ENCODE data around the gene TCERG1.

The TCERG1 gene

GRCh38 chr5:146533260-146533857, 86.2 kb downstream of the TCERG1 start:
- DNase-seq (ENCODE audit: low read depth): peak; percentile 59
- TF ChIP-seq, protein P1, sequence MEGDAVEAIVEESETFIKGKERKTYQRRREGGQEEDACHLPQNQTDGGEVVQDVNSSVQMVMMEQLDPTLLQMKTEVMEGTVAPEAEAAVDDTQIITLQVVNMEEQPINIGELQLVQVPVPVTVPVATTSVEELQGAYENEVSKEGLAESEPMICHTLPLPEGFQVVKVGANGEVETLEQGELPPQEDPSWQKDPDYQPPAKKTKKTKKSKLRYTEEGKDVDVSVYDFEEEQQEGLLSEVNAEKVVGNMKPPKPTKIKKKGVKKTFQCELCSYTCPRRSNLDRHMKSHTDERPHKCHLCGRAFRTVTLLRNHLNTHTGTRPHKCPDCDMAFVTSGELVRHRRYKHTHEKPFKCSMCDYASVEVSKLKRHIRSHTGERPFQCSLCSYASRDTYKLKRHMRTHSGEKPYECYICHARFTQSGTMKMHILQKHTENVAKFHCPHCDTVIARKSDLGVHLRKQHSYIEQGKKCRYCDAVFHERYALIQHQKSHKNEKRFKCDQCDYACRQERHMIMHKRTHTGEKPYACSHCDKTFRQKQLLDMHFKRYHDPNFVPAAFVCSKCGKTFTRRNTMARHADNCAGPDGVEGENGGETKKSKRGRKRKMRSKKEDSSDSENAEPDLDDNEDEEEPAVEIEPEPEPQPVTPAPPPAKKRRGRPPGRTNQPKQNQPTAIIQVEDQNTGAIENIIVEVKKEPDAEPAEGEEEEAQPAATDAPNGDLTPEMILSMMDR (conservative IDR thresholded peaks at IDR 0.05; ENCODE audit: control insufficient read depth, insufficient read depth, low read depth, low read length): peak; percentile 91
- H3K4me3 ChIP-seq (ENCODE audit: control insufficient read depth, low read depth, low read length): no peak overlapping the region

GRCh38 chr5:146533882-146534281, 86.7 kb downstream of the TCERG1 start:
- TF ChIP-seq, protein P1 (conservative IDR thresholded peaks at IDR 0.05; ENCODE audit: control insufficient read depth, insufficient read depth, low read depth, low read length): no peak
- H3K4me3 ChIP-seq (ENCODE audit: control insufficient read depth, low read depth, low read length): no peak overlapping the region
- no peak for DNase-seq (ENCODE audit: low read depth)

- H3K4me3 ChIP-seq (ENCODE audit: control insufficient read depth, low read depth, low read length): no peak overlapping the region
- TF ChIP-seq, protein P1 (conservative IDR thresholded peaks at IDR 0.05; ENCODE audit: control insufficient read depth, insufficient read depth, low read depth, low read length): no peak
- DNase-seq (ENCODE audit: low read depth): no peak
These were observed 91.3 kb downstream of the TCERG1 start for GRCh38 chr5:146538432-146538831.

- no peak overlapping the region for H3K4me3 ChIP-seq (ENCODE audit: control insufficient read depth, low read depth, low read length)
- TF ChIP-seq, protein P1 (conservative IDR thresholded peaks at IDR 0.05; ENCODE audit: control insufficient read depth, insufficient read depth, low read depth, low read length): no peak
- no peak for DNase-seq (ENCODE audit: low read depth)
These were observed 92.8 kb downstream of the TCERG1 start for GRCh38 chr5:146539973-146540372.

DNA sequence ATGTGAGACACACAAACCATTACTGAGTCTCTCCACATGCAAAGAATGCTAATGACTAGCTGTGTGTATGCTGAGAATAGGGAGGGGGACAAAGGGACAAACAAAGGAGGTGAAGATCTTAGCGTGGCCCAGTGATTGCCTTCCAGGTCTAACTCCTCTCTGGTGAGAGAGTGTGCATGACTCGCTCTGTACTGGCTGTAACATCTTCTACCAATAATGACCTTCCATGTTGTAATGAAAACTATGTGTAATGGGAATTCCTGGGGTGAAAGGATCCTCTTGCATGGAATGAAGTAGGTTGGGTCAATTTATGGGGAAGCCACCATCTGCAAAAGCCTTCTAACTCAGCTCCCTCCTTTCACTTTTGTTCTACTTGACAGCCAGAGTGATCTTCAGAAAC, 93.3 kb downstream of the TCERG1 start:
- TF ChIP-seq, protein P1 (conservative IDR thresholded peaks at IDR 0.05; ENCODE audit: control insufficient read depth, insufficient read depth, low read depth, low read length): no peak
- peak; percentile 40 for DNase-seq (ENCODE audit: low read depth)
- no peak overlapping the region for H3K4me3 ChIP-seq (ENCODE audit: control insufficient read depth, low read depth, low read length)

DNA sequence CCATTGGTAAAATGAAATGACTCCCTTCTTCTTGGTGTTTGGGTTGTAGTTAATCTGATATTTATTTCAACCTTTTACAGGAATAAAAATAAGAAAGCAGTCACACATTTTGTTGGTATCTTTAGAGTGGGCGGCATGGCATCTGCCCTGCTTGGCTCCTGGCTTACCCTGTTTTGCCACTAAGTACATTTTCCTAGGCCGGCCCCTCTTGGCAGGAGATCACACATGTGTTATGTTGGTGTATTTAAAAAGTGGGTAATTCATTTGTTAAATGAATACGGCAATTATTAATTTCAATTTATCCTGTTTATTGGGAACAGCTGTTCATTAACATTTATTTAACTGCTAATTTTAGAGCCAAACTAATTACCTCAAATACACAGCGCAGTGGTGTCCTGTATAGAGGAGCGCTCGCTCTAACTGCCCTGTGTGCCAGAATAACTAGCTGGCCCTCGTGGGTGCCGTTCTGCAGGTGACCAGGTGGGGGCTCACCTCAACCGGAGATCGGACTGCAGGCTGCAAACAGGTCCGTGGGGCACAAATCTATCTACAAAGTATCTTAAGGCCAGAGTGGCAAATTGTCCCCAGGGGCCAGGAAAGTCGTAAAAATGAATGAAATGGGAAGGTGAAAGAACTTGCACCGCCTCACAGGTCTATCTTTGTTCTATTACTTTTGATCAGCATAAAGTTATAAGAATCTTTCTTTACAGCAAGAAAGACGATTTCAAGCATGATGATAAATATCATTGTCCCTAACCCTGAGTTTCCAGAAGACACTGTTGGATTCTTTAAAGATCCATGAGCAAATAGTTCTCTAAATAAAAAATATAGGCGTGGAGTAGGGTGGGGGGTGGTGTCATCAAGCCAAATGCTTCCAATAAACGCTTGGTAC, 95.1 kb downstream of the TCERG1 start:
- TF ChIP-seq, protein P1 (conservative IDR thresholded peaks at IDR 0.05; ENCODE audit: control insufficient read depth, insufficient read depth, low read depth, low read length): peak; percentile 71
- H3K4me3 ChIP-seq (ENCODE audit: control insufficient read depth, low read depth, low read length): no peak overlapping the region
- peak; percentile 58 for DNase-seq (ENCODE audit: low read depth)
